Retinal pigment epithelial cell (primary cell): ENCODE results near the gene EPHA3.

Experiments used
- DNase-seq: peaks from one replicate; pipeline ENCODE4 v3.0.0-alpha.2; 2010; ENCODE audit warnings: low read depth
- H3K4me3 ChIP-seq: 2 replicates; pipeline ENCODE4 v1.5.1; 2011; ENCODE audit warnings: mild to moderate bottlenecking, low read length, control low read depth, moderate library complexity
- TF ChIP-seq, protein P1 (sequence below): conservative IDR thresholded peaks from 2 replicates; pipeline ENCODE4 v1.5.1; 2011; ENCODE audit warnings: low read depth, low read length, control low read depth, inconsistent platforms

Gene EPHA3

GRCh38 chr3:89079944-89080343, 27.5 kb upstream of the EPHA3 start:
- DNase-seq = no peak
- H3K4me3 ChIP-seq = no peak overlapping the region
- TF ChIP-seq, protein P1, sequence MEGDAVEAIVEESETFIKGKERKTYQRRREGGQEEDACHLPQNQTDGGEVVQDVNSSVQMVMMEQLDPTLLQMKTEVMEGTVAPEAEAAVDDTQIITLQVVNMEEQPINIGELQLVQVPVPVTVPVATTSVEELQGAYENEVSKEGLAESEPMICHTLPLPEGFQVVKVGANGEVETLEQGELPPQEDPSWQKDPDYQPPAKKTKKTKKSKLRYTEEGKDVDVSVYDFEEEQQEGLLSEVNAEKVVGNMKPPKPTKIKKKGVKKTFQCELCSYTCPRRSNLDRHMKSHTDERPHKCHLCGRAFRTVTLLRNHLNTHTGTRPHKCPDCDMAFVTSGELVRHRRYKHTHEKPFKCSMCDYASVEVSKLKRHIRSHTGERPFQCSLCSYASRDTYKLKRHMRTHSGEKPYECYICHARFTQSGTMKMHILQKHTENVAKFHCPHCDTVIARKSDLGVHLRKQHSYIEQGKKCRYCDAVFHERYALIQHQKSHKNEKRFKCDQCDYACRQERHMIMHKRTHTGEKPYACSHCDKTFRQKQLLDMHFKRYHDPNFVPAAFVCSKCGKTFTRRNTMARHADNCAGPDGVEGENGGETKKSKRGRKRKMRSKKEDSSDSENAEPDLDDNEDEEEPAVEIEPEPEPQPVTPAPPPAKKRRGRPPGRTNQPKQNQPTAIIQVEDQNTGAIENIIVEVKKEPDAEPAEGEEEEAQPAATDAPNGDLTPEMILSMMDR = no peak

- no peak for DNase-seq
- TF ChIP-seq, protein P1 = no peak
- no peak overlapping the region for H3K4me3 ChIP-seq
Observed at GRCh38 chr3:89087851-89088250, 19.6 kb upstream of the EPHA3 start.

GRCh38 chr3:89098173-89098572, 9.2 kb upstream of the EPHA3 start:
- DNase-seq = no peak
- no peak overlapping the region for H3K4me3 ChIP-seq
- TF ChIP-seq, protein P1 = no peak

- no peak overlapping the region for H3K4me3 ChIP-seq
- TF ChIP-seq, protein P1 = peak; percentile 99
- no peak for DNase-seq
Observed at GRCh38 chr3:89098964-89099585, 8.3 kb upstream of the EPHA3 start.

DNA sequence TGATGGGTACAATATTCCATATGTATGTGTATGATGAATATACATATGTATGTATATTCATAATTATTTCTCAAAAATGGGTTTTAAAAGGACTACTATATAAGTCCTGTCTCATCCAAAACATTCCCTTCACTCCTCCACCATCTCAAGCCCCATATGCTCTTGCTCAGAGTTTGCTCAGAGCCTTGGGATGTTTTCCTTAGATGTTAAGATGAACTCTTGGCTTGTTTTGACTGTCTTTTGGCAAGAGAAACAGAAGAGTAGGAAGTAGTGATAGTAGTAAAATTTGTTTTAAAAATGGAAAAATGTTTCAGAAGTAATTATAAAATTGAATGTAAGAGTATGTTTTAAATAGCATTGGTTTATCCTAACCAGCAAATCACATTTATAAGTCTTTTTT, 6.2 kb upstream of the EPHA3 start:
- TF ChIP-seq, protein P1 = no peak
- no peak for DNase-seq
- no peak overlapping the region for H3K4me3 ChIP-seq

DNA sequence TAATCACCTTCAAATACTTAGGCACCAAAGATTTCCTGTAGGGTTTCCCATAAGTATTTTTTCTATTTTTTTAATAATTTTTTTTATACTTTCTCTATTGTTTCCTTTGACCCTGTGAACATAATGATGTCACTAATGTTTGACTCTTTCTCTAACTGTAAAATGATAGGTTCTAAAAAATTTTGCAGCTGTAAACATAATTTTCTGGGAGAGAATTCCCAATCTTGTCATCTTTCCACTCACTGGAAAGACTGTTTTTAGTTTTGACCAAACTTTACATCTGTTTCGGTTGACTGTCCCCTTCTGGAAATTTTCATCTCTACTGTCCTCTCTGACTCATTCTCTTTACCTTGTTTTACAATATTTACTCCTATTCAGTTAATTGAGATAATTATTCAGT, 5.5 kb upstream of the EPHA3 start:
- H3K4me3 ChIP-seq = no peak overlapping the region
- TF ChIP-seq, protein P1 = no peak
- no peak for DNase-seq

- DNase-seq = no peak
- no peak overlapping the region for H3K4me3 ChIP-seq
- TF ChIP-seq, protein P1 = no peak
Observed at GRCh38 chr3:89104499-89104898, 2.9 kb upstream of the EPHA3 start.
